Activated naive CD4-positive, alpha-beta T cell (primary cell): ENCODE data around the gene ELF5.

Experiments
- DNase-seq, 4 experiments: peaks; one replicate each; lab custom pipeline; 2025; lab: John Stamatoyannopoulos, UW

The ELF5 gene

DNA sequence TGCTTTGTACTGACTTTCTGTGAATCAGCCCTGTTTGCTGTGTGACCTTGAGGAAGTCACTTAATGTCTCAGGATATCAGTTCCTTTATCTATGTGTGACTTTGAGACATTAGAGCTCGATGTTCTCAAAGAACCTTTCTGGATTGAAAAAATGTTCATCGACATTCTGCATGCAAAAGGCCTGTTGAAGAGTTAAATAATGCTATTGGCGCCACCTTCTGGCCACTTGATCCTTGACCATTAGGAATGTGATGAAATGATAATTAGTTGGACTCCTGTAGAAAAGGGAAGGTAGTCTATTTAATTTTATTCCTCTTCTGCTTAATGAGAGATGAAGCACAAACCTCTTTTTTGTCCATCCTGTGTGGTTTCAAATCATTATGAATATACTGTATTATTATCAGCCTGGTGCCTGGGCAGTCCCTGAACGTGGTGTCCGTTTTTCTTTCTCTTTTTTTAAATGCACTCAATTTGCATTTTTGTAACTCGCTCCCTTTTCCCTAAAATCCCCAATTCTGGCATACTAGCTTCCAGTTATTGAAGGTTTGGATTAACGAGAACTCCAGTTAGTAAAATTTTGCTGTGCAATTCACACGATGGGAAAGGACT is 20.7 kb downstream of the ELF5 start:
- DNase-seq = peak in 1 of 4 experiments; percentile 1

DNA sequence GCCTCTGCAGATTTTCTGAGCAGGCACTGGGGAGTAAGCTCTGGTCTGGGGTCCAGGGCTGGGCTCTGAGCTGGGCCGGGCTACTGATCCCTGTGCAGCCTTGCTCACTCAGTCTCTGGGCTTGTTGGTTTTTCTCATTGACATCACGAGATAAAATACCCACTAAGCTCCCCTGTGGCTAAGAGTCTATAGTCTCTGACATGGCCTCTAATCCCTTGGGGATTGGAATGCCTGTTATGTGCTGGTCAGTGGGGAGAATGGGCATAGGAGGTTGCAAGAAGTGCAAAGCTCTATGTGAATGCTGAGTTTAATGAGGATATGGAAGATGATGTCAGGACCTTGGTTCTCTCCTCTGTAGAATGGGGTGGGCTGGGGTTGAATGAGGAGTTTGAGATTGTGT is 23.3 kb downstream of the ELF5 start:
- no peak for DNase-seq

DNA sequence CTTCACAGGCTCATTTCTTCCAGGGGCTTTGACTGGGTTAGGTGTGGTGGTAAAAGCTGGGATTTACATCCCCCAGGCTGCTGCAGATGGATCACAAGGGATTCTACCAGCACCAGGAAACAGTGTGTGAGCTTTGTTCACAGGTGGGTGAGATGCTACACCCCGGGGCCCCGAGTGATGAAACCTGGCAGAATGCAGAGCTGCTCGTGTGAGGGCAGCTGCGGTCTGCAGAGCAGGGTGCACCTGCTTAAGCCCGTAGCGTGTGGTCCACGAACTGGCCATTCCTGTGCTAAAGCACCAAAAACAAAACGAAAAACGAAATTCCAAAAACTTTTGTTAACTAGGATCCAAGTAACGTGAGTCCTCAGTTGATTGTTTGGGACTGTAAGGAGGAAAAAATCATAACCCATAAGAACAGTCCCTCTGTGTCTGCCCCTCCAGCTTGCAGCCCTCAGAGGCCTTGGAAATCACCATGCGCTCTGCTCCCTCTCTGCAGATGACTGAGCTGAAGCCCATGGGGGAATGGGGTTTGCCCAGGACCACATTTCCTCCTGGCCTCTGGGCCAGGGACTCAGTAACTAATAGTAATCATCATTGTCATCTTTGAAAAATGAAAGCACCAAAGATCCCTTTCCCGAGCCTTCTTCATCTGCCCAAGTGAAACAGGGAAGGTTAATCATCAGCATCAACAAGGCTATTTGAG is 24.6 kb downstream of the ELF5 start:
- DNase-seq = no peak

DNA sequence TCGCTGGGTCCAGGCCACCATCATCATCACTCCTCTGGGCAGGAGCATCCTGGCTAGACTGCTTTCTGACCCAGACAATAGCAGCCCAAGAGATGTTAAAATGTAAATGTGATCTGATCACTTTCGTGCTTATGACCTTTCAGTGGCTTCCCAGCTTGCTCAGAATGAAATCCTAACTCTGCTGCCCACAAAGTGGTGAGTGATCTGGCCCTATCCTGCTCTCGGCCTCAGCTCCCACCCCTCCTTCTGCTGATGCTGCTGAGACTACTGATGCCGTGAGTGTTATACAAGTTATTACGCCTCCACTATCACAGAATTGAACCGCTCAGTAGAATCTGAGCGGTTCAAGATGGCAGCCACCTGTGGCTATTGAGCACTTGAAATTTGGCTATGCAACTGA is 26.2 kb downstream of the ELF5 start:
- DNase-seq = no peak

DNA sequence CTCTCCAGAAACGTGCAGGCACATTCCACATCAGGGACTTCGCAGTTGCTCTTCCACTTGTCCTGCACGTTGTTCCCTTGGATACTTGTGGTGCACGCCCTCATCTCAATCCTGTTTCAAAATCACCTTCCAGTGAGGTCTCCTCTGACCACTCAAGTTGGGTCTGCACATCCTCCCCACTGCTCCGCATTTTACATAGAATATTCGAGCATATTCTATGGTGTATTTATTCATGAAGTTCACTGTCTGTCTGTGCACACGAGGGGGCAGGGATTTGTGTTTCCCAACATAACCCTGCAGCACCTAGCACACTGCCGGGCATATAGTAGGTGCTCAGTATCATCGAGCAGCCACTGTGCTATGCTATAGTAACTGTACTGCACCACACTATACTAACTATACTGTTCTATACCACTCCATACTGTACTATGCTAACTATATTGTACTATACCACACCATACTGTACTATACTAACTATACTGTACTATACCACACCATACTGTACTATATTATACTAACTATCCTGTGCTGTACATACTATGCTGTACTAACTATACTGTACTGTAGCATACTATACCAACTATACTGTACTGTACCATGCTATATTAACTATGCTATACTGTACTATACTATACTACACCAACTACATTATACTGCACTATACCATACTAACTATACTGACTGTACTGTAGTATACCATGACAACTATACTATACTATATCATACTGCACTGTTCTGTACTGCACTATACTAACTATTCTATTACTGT is 30.3 kb downstream of the ELF5 start:
- DNase-seq = no peak

DNA sequence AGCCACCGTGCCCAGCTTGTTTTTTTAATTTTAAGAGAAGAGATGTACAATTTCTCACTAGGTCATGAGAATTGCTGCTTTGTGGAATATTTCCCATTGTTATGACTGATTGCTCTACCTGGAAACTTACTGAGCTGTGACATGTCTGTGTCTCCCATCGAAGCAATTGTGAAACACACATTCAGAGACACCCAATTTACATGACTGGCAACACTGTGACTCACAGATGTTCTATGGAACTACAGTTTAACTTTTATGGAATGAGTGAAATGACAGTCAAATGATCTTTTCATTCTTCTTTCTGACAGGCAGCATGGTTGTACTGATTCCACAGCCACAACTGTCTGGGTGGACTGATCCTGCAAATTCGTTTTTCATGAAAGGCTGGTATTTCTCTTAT is 32.3 kb downstream of the ELF5 start:
- no peak for DNase-seq

DNA sequence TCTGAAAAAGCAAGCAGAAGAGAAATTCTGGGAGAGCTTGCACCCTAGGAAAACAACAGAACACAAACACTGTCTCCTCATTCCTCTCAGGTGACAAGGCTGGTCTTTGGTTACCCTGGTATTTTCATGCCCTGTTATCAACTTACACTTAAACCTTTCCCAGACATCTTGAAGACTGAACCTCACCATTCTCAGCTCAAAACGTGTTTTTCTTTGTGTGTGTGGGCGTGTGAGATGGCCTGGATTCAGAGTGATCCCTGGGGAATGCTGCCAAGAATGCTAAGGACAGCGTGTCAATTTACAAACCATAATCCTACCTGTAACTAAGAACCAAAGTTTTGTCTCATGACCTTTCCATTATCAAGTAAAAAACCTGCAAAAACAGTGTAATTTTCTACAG is 33.3 kb downstream of the ELF5 start:
- DNase-seq = no peak

DNA sequence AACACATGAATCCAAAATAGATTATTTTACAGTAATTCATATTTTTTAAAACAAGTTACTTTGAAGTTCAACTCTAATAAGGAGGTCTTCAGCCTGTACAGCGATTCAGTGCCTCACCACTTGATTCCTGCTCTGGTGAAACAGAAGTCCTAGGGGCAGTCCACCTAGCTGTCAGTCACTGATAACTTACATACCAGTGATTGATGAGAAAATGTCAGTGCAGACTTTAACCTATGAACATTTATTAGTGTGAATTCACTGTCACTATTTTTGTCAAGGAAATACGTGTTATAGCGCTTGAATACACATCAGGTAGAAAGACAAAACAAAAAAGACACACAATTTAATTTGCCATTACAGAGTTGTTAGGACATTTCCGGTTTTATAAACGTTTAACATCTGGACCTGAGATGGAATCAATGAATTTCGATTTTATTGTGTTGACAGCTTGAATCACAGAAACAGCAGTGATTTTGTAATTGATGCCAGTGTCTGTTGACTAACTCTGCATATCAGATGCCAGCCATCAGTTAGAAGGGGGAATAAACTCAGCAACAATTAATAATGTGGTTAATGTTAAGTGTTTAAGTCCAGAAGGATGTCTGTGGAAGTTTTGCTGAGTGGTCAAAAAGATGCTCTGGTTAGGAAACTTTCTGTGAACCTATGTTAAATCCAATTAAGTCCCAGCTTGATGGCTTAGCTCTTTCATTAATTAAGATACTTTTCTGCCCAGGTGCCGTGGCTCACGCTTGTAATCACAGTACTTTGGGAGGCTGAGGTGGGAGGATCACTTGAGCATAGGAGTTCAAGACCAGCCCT is 34.5 kb downstream of the ELF5 start:
- no peak for DNase-seq

DNA sequence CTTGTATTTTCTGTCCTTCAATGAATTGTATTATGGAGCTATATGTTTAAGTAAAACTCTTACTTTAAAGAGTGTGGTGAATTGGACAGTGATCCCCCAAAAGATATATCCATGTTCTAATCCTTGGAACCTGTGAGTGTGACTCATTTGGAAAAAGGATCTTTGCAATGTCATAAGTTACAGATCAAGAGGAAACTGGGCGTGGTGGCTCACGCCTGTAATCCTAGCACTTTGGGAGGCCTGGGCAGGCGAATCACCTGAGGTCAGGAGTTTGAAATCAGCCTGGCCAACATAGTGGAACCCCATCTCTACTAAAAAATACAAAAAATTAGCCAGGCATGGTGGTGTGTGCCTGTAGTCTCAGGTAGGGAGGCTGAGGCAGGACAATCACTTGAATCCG is 36.7 kb downstream of the ELF5 start:
- DNase-seq = no peak

DNA sequence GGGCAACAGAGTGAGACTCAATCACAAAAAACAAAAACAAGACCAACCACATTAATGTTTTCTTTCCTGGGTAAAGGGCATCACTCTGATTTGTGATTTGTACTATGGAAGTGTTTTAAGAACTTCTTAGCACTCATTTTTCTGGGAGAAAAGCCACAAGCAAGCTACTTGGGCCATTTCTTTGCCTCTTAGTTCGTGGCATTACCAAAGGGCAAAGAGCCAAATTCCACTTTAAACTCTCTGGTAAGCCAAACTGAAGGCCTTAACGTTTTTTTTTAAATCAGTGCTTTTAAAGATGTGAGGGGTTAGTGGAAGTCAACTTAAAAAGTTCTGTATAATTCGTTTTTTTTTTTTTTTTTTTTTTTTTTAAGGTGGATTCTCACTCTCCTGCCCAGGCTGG is 37.9 kb downstream of the ELF5 start:
- DNase-seq = no peak

DNA sequence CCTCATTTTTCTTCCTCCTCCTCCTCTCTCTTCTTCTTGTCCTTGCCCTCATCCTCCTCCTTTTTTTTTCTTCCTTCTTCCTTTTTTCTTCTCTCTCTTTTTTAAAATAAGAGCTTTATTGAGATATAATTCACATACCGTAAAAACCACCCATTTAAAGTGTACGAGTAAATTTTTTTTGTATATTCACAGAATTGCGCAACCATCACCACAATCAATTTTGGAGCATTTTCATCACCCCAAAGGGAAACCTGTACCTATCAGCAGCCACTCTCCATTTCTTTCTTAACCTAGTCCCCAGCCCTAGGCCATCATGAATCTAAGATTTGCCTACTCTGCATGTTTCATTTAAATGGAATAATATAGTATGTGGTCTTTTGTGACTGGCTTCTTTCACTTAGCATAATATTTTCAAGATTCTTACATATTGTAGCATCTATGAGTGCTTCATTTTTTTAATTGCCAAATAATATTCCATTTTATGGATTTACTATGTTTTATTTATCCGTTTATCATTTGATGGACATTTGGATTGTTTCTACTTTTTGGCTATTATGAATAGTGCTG is 39.9 kb downstream of the ELF5 start:
- DNase-seq = no peak

DNA sequence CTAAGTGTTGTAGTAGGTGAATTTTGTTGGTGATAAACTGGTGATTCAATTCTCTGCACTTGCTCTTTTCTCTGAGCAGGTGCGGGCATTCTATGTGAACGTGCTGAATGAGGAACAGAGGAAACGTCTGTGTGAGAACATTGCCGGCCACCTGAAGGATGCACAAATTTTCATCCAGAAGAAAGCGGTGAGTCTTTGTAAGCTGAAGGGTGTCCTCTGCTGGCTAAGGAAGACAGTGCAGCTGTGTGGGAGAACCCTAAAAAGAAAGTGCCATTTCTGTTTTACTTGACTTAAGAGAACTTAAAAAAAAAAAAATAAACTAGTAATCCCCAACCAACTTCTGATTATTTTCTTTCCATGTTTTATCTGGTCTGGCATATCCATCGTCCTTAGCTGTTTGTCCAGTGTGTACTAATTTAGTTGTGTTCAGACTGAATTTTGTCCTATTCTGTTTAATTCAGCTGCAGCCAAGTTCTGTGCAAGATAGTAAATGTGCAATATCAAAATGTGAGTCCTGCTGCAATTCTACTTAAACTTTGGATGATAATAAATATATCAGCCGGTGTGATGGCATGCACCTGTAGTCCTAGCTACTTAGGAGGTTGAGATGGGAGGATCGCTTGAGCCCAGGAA is 45.3 kb downstream of the ELF5 start:
- DNase-seq = peak in 1 of 4 experiments; percentile 17

DNA sequence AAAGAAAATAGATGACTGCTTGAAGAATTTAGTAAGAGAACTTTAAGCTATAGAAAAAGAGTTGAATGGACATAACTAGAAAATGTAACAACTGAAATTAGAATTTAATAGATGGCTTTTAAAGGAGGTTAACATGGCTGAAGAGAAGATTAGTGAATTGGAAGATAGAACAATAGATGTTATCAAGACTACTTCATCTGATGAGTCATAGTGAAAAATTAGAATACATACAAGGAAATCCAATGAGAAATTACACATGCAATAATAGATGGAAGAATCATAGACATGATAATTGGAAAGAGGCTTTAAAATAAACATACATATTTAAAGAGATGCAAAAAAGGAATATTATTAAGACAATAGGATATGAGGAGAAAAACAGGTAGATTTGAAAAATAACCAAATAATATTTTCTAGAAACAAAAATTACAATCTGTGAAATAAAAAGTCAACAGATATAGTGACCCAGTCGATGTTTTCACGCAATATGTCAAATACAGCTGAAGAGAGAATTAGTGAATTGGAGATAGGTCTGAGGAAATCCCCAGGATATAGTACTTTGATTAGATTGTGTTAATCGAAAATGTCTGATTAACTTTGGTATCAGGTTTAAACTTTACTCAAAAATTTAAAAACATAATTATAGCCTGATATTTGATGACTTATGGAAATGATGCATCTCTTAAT is 46.6 kb downstream of the ELF5 start:
- no peak for DNase-seq

DNA sequence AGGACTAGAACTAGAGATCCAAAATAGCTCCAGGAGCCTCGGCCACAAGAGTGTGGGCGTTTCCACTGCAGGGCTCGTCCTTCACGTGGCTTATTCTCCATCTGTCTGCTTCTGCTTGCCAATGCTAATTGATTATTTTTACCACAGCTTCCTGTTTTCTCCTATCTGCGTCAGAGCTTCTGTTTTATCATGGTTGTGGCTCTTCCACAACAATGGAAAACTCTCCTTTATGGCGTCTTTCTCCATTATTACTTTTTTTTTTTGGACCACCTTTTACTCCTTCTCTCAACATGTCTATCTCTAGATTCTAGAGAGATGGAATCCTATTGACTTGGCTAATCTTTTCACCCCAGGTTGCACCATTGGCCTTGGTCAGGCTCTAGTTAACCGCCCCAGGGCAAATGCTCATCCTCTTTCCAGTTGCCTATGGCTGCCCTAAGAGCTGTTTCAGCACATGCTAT is 49.0 kb downstream of the ELF5 start:
- DNase-seq = no peak

DNA sequence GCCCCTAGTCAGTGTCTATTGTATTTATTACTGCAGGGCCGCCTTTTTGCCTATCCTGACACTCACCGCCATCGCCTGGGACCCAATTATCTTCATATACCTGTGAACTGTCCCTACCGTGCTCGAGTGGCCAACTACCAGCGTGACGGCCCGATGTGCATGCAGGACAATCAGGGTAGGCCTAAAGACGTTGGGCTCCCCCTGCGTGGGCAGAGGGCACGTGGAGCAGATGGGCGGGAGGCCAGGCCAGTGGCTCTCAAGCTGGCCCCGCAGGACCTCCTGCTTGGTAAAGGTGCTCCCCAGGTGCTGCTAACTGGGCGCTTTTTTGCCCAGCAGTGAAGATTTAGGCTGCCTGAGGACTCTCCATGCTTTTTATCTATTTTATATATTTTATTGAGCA is 52.4 kb downstream of the ELF5 start:
- no peak for DNase-seq

DNA sequence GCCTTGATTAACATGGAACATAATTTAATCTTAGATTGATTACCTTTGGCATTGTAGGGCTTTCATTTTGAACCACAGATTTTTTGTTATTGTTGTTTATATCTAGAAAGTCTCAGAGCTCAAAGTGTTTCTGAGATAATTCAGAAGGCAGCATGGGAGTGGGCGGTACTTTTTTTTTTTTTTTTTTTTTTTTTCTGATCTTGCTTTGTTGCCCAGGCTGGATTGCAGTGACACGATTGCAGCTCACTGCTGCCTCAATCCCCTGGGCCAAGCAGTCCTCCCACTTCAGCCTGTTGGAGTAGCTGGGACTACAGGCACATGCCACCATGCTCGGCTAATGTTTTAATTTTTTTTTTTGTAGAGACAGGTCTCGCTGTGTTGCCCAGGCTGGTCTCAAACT is 53.3 kb downstream of the ELF5 start:
- DNase-seq = no peak

DNA sequence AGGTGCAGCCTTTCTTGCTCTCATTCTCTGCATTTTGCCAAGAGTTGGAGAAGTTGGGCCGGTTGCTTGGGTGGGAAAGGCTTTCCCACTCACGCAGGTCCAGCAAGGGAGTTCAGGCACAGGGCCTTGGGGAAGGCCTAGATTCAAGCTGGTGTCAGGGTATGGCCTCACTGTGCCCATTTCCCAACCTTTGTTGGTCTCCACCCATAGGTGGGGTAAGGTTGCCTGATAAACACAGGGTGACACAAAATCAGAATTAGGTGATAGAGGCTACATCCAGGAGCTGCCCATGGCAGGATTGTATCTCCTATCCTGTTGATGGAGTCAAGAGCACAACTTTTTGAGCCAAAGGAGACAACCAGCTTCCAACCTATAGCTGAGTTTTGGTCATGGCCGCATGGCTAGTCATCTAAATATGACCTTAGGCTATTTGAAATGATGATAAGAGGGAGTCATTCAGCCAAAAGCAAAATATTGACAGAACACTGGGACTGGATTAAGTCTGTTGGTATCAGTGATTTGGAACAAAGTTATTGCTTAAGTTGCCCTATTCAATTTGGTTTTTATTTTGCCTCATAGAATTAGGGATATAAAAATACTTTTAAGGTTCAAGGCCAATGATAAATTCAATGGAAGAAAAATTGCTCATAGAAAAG is 54.0 kb downstream of the ELF5 start:
- no peak for DNase-seq

DNA sequence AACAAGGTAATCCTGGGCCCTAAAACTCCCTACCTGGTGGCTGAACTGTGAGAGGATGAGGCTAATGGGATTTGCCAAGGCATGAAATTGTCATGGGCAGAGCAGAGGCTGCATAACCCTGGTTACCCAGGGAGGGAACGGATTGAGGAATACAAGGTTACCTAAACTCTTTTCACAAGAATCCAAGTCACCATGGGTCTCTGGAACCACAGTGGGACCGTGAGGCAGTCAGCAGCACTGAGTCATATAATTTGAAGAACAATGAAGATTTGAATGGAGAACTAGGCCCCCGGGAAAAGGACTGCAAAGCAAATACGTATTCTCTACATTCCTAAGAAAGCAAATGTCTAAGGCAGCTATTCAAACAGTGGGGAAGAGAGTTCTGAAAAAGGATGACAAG is 55.1 kb downstream of the ELF5 start:
- no peak for DNase-seq

DNA sequence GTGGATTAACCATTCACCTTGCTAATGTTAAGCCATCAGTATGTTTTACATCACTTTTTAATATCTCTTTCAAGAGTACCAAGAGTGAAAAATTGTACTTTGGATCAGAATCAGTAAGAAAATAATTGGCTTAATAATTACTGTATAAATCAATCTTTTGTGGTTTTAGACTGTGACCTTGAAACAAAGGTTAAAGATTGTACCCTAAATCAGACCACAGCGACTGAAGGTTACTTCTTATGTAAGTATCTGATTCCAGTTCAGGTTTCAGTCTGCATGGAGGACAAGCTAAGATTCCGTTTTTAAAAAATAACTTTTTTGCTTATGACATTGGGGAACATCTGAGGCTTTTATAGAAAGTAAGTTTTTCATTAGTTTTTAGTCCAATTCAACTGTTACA is 56.0 kb downstream of the ELF5 start:
- DNase-seq = no peak

DNA sequence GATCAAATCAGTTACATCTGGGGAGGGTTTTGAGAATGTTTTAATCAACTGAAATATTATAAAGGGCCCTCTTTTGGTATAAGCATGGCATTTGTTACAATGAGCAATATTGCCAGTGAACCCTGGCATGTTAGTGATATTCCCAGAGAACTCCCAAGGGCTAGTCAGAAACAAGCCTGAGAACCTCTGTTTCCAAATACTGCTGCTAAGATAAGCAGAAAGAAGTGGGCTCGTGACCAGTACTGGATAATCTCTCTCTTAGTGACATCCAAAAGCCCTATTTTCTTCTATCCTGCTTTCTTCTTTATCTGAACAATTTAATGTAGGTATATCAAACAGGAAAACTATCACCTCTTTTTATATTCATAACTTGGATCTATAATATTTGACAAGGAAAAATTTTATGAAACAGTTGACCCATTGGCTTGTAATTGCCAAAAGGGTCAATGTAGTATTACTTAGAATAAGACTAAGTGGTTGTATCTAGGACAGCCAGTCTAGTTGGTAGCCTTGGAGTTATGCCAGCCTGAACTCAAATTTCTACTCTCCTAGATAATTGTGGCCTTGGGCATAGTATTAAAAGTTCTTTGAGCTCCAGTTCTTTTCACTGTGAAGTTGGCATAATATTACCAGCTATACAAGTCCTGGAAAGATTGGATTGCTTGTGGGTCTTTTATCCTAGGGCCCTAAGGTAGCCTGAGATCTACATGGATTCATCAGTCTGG is 59.1 kb downstream of the ELF5 start:
- DNase-seq = no peak
